Measurements from ENCODE around the gene KCNIP4. TPM values are rescaled to one million over a fixed set of nuclear protein-coding genes. Genes with fewer than 3 reads are reported as not detected.

KCNIP4 gene
- total RNA-seq, 1 experiment from 2014 or later: not detected

- no peaks in the 10 kb centered on the region for H3K4me1 ChIP-seq (replicated peaks; ENCODE audit: insufficient read depth)
- H3K4me3 ChIP-seq: no peak overlapping the region
- no peaks in the 10 kb centered on the region for H3K27me3 ChIP-seq (ENCODE audit: insufficient read depth, low read depth)
- no peaks in the 10 kb centered on the region for H3K36me3 ChIP-seq (ENCODE audit: low read depth)
- no peaks in the 10 kb centered on the region for H4K20me1 ChIP-seq (ENCODE audit: insufficient read depth)
- intact Hi-C loops (cut with micrococcal nuclease; ENCODE audit: unreplicated experiment): no loop called here
- no peak overlapping the region for H3K27ac ChIP-seq
- no peaks in the 10 kb centered on the region for H3F3A ChIP-seq (ENCODE audit: insufficient read depth, low read depth)
- no TSS peak for BruUV-seq (replicated peaks)
- H3K4me2 ChIP-seq: no peak overlapping the region
- DNase-seq: no peak
- no peaks in the 10 kb centered on the region for H3K9me2 ChIP-seq (ENCODE audit: insufficient read depth)
- ChIA-PET POLR2A (ENCODE audit: unreplicated experiment) (no interaction called here), CTCF (no interaction called here)
- no peaks in the 10 kb centered on the region for H3K9me3 ChIP-seq (ENCODE audit: insufficient read depth, low read depth)
- no peak for TF ChIP-seq EZH2 (IDR thresholded peaks at IDR 0.05; ENCODE audit: low read depth)
- H3K79me2 ChIP-seq (ENCODE audit: low read depth): no peaks in the 10 kb centered on the region
- no peak overlapping the region for H2AFZ ChIP-seq
Observed at GRCh38 chr4:21835712-21836111, 112.9 kb downstream of the KCNIP4 start.

GRCh38 chr4:21830272-21830671 lies 118.3 kb downstream of the KCNIP4 start:
- H3K79me2 ChIP-seq (ENCODE audit: low read depth): no peaks in the 10 kb centered on the region
- intact Hi-C loops (cut with micrococcal nuclease; ENCODE audit: unreplicated experiment): no loop called here
- POLR2A ChIA-PET (ENCODE audit: unreplicated experiment): no interaction called here
- no peaks in the 10 kb centered on the region for H3K9me3 ChIP-seq (ENCODE audit: insufficient read depth, low read depth)
- H2AFZ ChIP-seq: no peak overlapping the region
- BruUV-seq (replicated peaks): no TSS peak
- no peaks in the 10 kb centered on the region for H3K4me1 ChIP-seq (replicated peaks; ENCODE audit: insufficient read depth)
- H3K4me2 ChIP-seq: no peak overlapping the region
- DNase-seq: no peak
- no peak overlapping the region for H3K4me3 ChIP-seq
- H3K36me3 ChIP-seq (ENCODE audit: low read depth): no peaks in the 10 kb centered on the region
- H3K27me3 ChIP-seq (ENCODE audit: insufficient read depth, low read depth): no peaks in the 10 kb centered on the region
- H4K20me1 ChIP-seq (ENCODE audit: insufficient read depth): no peaks in the 10 kb centered on the region
- CTCF ChIA-PET: no interaction called here
- H3F3A ChIP-seq (ENCODE audit: insufficient read depth, low read depth): no peaks in the 10 kb centered on the region
- no peaks in the 10 kb centered on the region for H3K9me2 ChIP-seq (ENCODE audit: insufficient read depth)
- TF ChIP-seq EZH2 (IDR thresholded peaks at IDR 0.05; ENCODE audit: low read depth) (no peak), CTCF (conservative IDR thresholded peaks at IDR 0.05) (no peak)
- H3K27ac ChIP-seq: no peak overlapping the region

- H3K4me1 ChIP-seq (replicated peaks; ENCODE audit: insufficient read depth): no peaks in the 10 kb centered on the region
- no peak overlapping the region for H3K4me2 ChIP-seq
Observed at GRCh38 chr4:21827575-21827974, 121.0 kb downstream of the KCNIP4 start.

More at GRCh38 chr4:21827575-21827974, 121.0 kb downstream of the KCNIP4 start:
- no peak for TF ChIP-seq CTCF (conservative IDR thresholded peaks at IDR 0.05)
- no peak for TF ChIP-seq EZH2 (IDR thresholded peaks at IDR 0.05; ENCODE audit: low read depth)
- H2AFZ ChIP-seq: no peak overlapping the region
- H3F3A ChIP-seq (ENCODE audit: insufficient read depth, low read depth): no peaks in the 10 kb centered on the region
- no peaks in the 10 kb centered on the region for H3K36me3 ChIP-seq (ENCODE audit: low read depth)
- no peaks in the 10 kb centered on the region for H4K20me1 ChIP-seq (ENCODE audit: insufficient read depth)
- no peaks in the 10 kb centered on the region for H3K79me2 ChIP-seq (ENCODE audit: low read depth)
- no peaks in the 10 kb centered on the region for H3K9me3 ChIP-seq (ENCODE audit: insufficient read depth, low read depth)
- intact Hi-C loops (cut with micrococcal nuclease; ENCODE audit: unreplicated experiment): no loop called here
- CTCF ChIA-PET: no interaction called here
- no peak for DNase-seq
- H3K27me3 ChIP-seq (ENCODE audit: insufficient read depth, low read depth): no peaks in the 10 kb centered on the region
- POLR2A ChIA-PET (ENCODE audit: unreplicated experiment): no interaction called here
- H3K27ac ChIP-seq: no peak overlapping the region
- no peak overlapping the region for H3K4me3 ChIP-seq
- BruUV-seq (replicated peaks): no TSS peak
- H3K9me2 ChIP-seq (ENCODE audit: insufficient read depth): no peaks in the 10 kb centered on the region
